Stromal cell of bone marrow (primary cell): ENCODE results near the gene REPS1.

Source experiments
- DNase-seq: peaks from one replicate; pipeline ENCODE4 v3.0.0-alpha.2; 2012; ENCODE audit warnings: low read depth

Gene REPS1

GRCh38 chr6:138923561-138923960 is 64.5 kb downstream of the REPS1 start:
- DNase-seq = no peak

- DNase-seq = no peak
Measured at GRCh38 chr6:138920906-138921305, 67.1 kb downstream of the REPS1 start.

GRCh38 chr6:138914701-138915100 is 73.4 kb downstream of the REPS1 start:
- DNase-seq = no peak

GRCh38 chr6:138912308-138912707 is 75.7 kb downstream of the REPS1 start:
- no peak for DNase-seq

- no peak for DNase-seq
Measured at GRCh38 chr6:138909975-138910374, 78.1 kb downstream of the REPS1 start.

- no peak for DNase-seq
Measured at GRCh38 chr6:138909511-138909910, 78.5 kb downstream of the REPS1 start.

- no peak for DNase-seq
Measured at GRCh38 chr6:138907167-138907566, 80.9 kb downstream of the REPS1 start.

GRCh38 chr6:138897031-138897430 is 91.0 kb downstream of the REPS1 start:
- no peak for DNase-seq

- no peak for DNase-seq
Measured at GRCh38 chr6:138896104-138896756, 91.8 kb downstream of the REPS1 start.

GRCh38 chr6:138891255-138891986 is 96.6 kb downstream of the REPS1 start:
- DNase-seq = no peak

GRCh38 chr6:138885156-138885819 is 102.8 kb downstream of the REPS1 start:
- no peak for DNase-seq

GRCh38 chr6:138882369-138883017 is 105.6 kb downstream of the REPS1 start:
- DNase-seq = no peak

GRCh38 chr6:138873191-138873590 is 114.9 kb downstream of the REPS1 start:
- no peak for DNase-seq

- DNase-seq = no peak
Measured at GRCh38 chr6:138869398-138869797, 118.7 kb downstream of the REPS1 start.

- no peak for DNase-seq
Measured at GRCh38 chr6:138868181-138868580, 119.9 kb downstream of the REPS1 start.

GRCh38 chr6:138865480-138866109 is 122.5 kb downstream of the REPS1 start:
- DNase-seq = no peak

GRCh38 chr6:138864343-138864890 is 123.6 kb downstream of the REPS1 start:
- DNase-seq = no peak

GRCh38 chr6:138863321-138863720 is 124.7 kb downstream of the REPS1 start:
- DNase-seq = no peak

- DNase-seq = peak; percentile 8
Measured at GRCh38 chr6:138862456-138862855, 125.6 kb downstream of the REPS1 start.

- no peak for DNase-seq
Measured at GRCh38 chr6:138857775-138858174, 130.3 kb downstream of the REPS1 start.

GRCh38 chr6:138856654-138857053 is 131.4 kb downstream of the REPS1 start:
- DNase-seq = no peak
